H1 (cell line): ENCODE measurements around the gene KNDC1. TPM values are rescaled to one million over a fixed set of nuclear protein-coding genes. Genes with fewer than 3 reads are reported as not detected.
A peak's percentile ranks its signal among the peaks of the same experiment; 100 is the strongest.

Experiments used
- CTCF ChIA-PET: fragments of 300-600 bp; sonication (Branson Sonifier 250); formaldehyde crosslinking; loops from one replicate; lab custom pipeline; 2021; ENCODE audit not compliant: partially characterized antibody; lab: Charles Lee
- POLR2A ChIA-PET: fragments of 300-600 bp; sonication (Branson Sonifier 250); formaldehyde crosslinking; loops from one replicate; lab custom pipeline; 2021; ENCODE audit warnings: inconsistent platforms; ENCODE audit not compliant: partially characterized antibody; lab: Charles Lee
- DNase-seq, 2 experiments: peaks; one replicate each; pipeline versions ENCODE4 v3.0.0 to v3.0.0-alpha.2; 2010 to 2022; ENCODE audit warnings: low spot score in 2 of 2, low read depth in 1 of 2, mixed read lengths in 1 of 2
- FAIRE-seq: peaks from 2 replicates; lab custom pipeline; 2011; peaks lifted over from hg19 to GRCh38; lab: Jason Lieb, UNC
- H2AFZ ChIP-seq: 2 replicates; pipeline ENCODE4 v1.8.1; 2012; ENCODE audit warnings: low read length, inconsistent platforms
- H2AK5ac ChIP-seq: 2 replicates; pipeline ENCODE4 v1.6.1; 2013; ENCODE audit warnings: low read depth, low read length
- H2BK120ac ChIP-seq: replicated peaks from 2 replicates; pipeline ENCODE3; 2013; ENCODE audit warnings: low read depth, low read length, inconsistent platforms
- H2BK12ac ChIP-seq: 2 replicates; pipeline ENCODE4 v1.6.1; 2013; ENCODE audit warnings: low read depth, low read length
- H2BK15ac ChIP-seq: 2 replicates; pipeline ENCODE4 v1.6.1; 2013; ENCODE audit warnings: low read length
- H2BK20ac ChIP-seq: 2 replicates; pipeline ENCODE4 v1.6.1; 2013; ENCODE audit warnings: low read length
- H2BK5ac ChIP-seq: 2 replicates; pipeline ENCODE4 v1.6.1; 2013; ENCODE audit warnings: low read depth, low read length
- H3K14ac ChIP-seq: 2 replicates; pipeline ENCODE4 v1.6.1; 2013; ENCODE audit warnings: inconsistent platforms; ENCODE audit not compliant: insufficient read length
- H3K18ac ChIP-seq: 2 replicates; pipeline ENCODE4 v1.6.1; 2013; ENCODE audit warnings: low read length; ENCODE audit errors: extremely low read depth
- H3K23ac ChIP-seq: 2 replicates; pipeline ENCODE4 v1.6.1; 2013; ENCODE audit warnings: inconsistent platforms; ENCODE audit not compliant: insufficient read length
- H3K23me2 ChIP-seq: 2 replicates; pipeline ENCODE4 v1.6.1; 2013; ENCODE audit warnings: low read depth, low read length
- H3K27ac ChIP-seq: 2 replicates; pipeline ENCODE4 v1.6.1; 2011; ENCODE audit warnings: low read depth, low read length, inconsistent platforms
- H3K27me3 ChIP-seq, 4 experiments: replicated peaks in 1 of 4; 1 replicate in 1 of 4; 2 replicates in 3 of 4; pipeline versions ENCODE4 v1.6.1 to v1.8.1; 2011 to 2013; ENCODE audit warnings: low read length in 3 of 4, mild to moderate bottlenecking in 3 of 4, inconsistent platforms in 2 of 4, mixed read lengths in 2 of 4, moderate library complexity in 1 of 4; ENCODE audit not compliant: control insufficient read depth in 3 of 4, insufficient read depth in 3 of 4; ENCODE audit errors: extremely low read depth in 1 of 4
- H3K36me3 ChIP-seq, 4 experiments: 2 replicates each; pipeline versions ENCODE4 v1.6.1 to v1.8.1; 2011 to 2013; ENCODE audit warnings: mild to moderate bottlenecking in 4 of 4, low read length in 3 of 4, moderate library complexity in 2 of 4, control low read depth in 1 of 4, inconsistent platforms in 1 of 4; ENCODE audit not compliant: insufficient read depth in 4 of 4, control insufficient read depth in 2 of 4
- H3K4ac ChIP-seq: replicated peaks from 2 replicates; pipeline ENCODE3; 2013; ENCODE audit warnings: low read length, low read depth, mixed read lengths, inconsistent platforms; ENCODE audit not compliant: insufficient read length
- H3K4me1 ChIP-seq, 4 experiments: replicated peaks in 1 of 4; 1 replicate in 1 of 4; 2 replicates in 3 of 4; pipeline versions ENCODE4 v1.6.1 to v1.8.1; 2011 to 2013; ENCODE audit warnings: low read length in 3 of 4, inconsistent platforms in 2 of 4, mixed read lengths in 1 of 4; ENCODE audit not compliant: insufficient read depth in 4 of 4, control insufficient read depth in 3 of 4
- H3K4me2 ChIP-seq, 2 experiments: 2 replicates each; pipeline versions ENCODE4 v1.6.1 to v1.8.1; 2011 to 2013; ENCODE audit warnings: low read depth in 2 of 2, low read length in 2 of 2, control low read depth in 1 of 2, inconsistent platforms in 1 of 2, mild to moderate bottlenecking in 1 of 2; ENCODE audit not compliant: insufficient read depth in 1 of 2
- H3K4me3 ChIP-seq, 4 experiments: fragments of 200-600, 300-600 bp in 1 of 4; sonication (generic), shearing (Covaris generic), sonication (Bioruptor Twin) in 1 of 4; 2 replicates each; pipeline versions ENCODE4 v1.5.1 to v1.8.1; 2011 to 2016; ENCODE audit warnings: low read length in 4 of 4, low read depth in 3 of 4, control low read depth in 2 of 4, inconsistent platforms in 2 of 4, mild to moderate bottlenecking in 2 of 4, mixed read lengths in 1 of 4, moderate library complexity in 1 of 4; ENCODE audit not compliant: insufficient read depth in 2 of 4; ENCODE audit errors: extremely low read depth in 1 of 4
- H3K56ac ChIP-seq: replicated peaks from 2 replicates; pipeline ENCODE3; 2013; ENCODE audit warnings: low read depth, mild to moderate bottlenecking, mixed read lengths, low read length, inconsistent platforms; ENCODE audit not compliant: insufficient read length
- H3K79me1 ChIP-seq: 2 replicates; pipeline ENCODE4 v1.6.1; 2013; ENCODE audit warnings: low read depth, low read length, control low read depth
- H3K79me2 ChIP-seq, 2 experiments: 2 replicates each; pipeline versions ENCODE4 v1.6.1 to v1.8.1; 2012 to 2013; ENCODE audit warnings: low read length in 2 of 2, mild to moderate bottlenecking in 2 of 2, inconsistent platforms in 1 of 2; ENCODE audit not compliant: insufficient read depth in 2 of 2, control insufficient read depth in 1 of 2
- H3K9ac ChIP-seq, 4 experiments: replicated peaks in 1 of 4; 1 replicate in 1 of 4; 2 replicates in 3 of 4; pipeline versions ENCODE4 v1.6.1 to v1.8.1; 2011 to 2013; ENCODE audit warnings: low read depth in 3 of 4, low read length in 3 of 4, control low read depth in 2 of 4, mild to moderate bottlenecking in 2 of 4, moderate library complexity in 2 of 4, inconsistent platforms in 1 of 4; ENCODE audit errors: extremely low read depth in 1 of 4
- H3K9me3 ChIP-seq, 2 experiments: 2 replicates each; pipeline versions ENCODE4 v1.6.1 to v1.8.1; 2012 to 2013; ENCODE audit warnings: mild to moderate bottlenecking in 2 of 2, moderate library complexity in 2 of 2, control low read depth in 1 of 2, inconsistent platforms in 1 of 2, low read depth in 1 of 2, low read length in 1 of 2, mixed read lengths in 1 of 2; ENCODE audit not compliant: insufficient read depth in 2 of 2
- H4K20me1 ChIP-seq, 2 experiments: replicated peaks in 1 of 2; 2 replicates each; pipeline versions ENCODE3 to v1.8.1; 2011 to 2013; ENCODE audit warnings: inconsistent platforms in 2 of 2, low read length in 2 of 2, mild to moderate bottlenecking in 1 of 2; ENCODE audit not compliant: insufficient read depth in 2 of 2, control insufficient read depth in 1 of 2
- H4K5ac ChIP-seq: 2 replicates; pipeline ENCODE4 v1.6.1; 2013; ENCODE audit warnings: low read length, low read depth, mixed read lengths, inconsistent platforms; ENCODE audit not compliant: insufficient read length
- H4K8ac ChIP-seq: 2 replicates; pipeline ENCODE4 v1.8.0; 2013; ENCODE audit warnings: mild to moderate bottlenecking, moderate library complexity, low read length, inconsistent platforms; ENCODE audit not compliant: insufficient read depth; ENCODE audit errors: extremely low read depth
- H4K91ac ChIP-seq: replicated peaks from 2 replicates; pipeline ENCODE3; 2013; ENCODE audit warnings: low read length, mixed read lengths, inconsistent platforms; ENCODE audit not compliant: insufficient read length
- YY1 ChIP-seq: IDR thresholded peaks from 2 replicates; pipeline ENCODE4 v1.6.1; 2011; ENCODE audit warnings: low read depth, mild to moderate bottlenecking, low read length
- WGBS, 2 experiments: shearing (Covaris generic) in 1 of 2; methylation state at CpG; one replicate each; pipeline versions ENCODE4 v1.1.6 to v1.1.7; 2013 to 2015; ENCODE audit warnings: low lambda C conversion rate in 2 of 2, mixed read lengths in 2 of 2, inconsistent platforms in 1 of 2, low coverage in 1 of 2, missing lambda C conversion rate in 1 of 2; ENCODE audit not compliant: insufficient replicate concordance in 2 of 2, insufficient coverage in 1 of 2, insufficient read length in 1 of 2; ENCODE audit errors: extremely low coverage in 1 of 2, missing lambda C conversion rate in 1 of 2; 5-methylcytosine and 5-hydroxymethylcytosine counted together
- polyA plus RNA-seq, 7 experiments: library from polyadenylated mRNA; depleted of rRNA in 3 of 7; stranded (reverse) in 5 of 7; unstranded in 2 of 7; fragments of >200 nt in 5 of 7; fragments of 200-250 nt in 2 of 7; gene quantifications; 1 replicate in 5 of 7; 2 replicates in 1 of 7; 4 replicates in 1 of 7; pipeline versions ENCODE4 v1.2.1 to v1.2.3, GENCODE V29; 2011 to 2013; ENCODE audit warnings: missing spikeins in 2 of 7, mixed read lengths in 2 of 7
- total RNA-seq: library from RNA; stranded (reverse); fragmentation: NEBNext Ultra II Directional; extraction: Animal tissue kit (Norgen Biotek cat#: 25700); gene quantifications from 2 replicates; pipeline ENCODE4 v1.2.1, GENCODE V29; 2021

Gene KNDC1
- total and polyA plus RNA-seq, 2 of the 8 experiments (the other 6 are each of a cell fraction or from before 2014, with no cell fraction given): 7.5 to 16.7 TPM

- no peak overlapping the region for H3K56ac ChIP-seq
- POLR2A ChIA-PET: no interaction called here
- H2AK5ac ChIP-seq: no peak overlapping the region
- H4K5ac ChIP-seq: no peak overlapping the region
- FAIRE-seq (no peak), DNase-seq (no peak)
- H3K4me2 ChIP-seq: no peak overlapping the region
- H3K9ac ChIP-seq: no peak overlapping the region
- H3K4me1 ChIP-seq: peaks cover 0 to 2% (median 0%) of the 10 kb centered on the region in 4 experiments; a peak in 1 of 7 replicates
- peak overlapping the region; percentile 84; the same call in 1 of the 2 replicates for H2BK5ac ChIP-seq
- peak overlapping the region; percentile 73 for H4K91ac ChIP-seq
- no peaks in the 10 kb centered on the region; a peak in 1 of 7 replicates for H3K27me3 ChIP-seq
- CTCF ChIA-PET: interaction anchor here (0.6 to 3.8 kb wide), 7 partner anchors 21 to 217 kb away, joined by 3 to 29 read pairs (median 4); no protein-coding TSS in a partner anchor
- H3K4me3 ChIP-seq: no peak overlapping the region
- H4K8ac ChIP-seq: peak overlapping the region; percentile 41
- peak overlapping the region; percentile 64; the same call in 1 of the 2 replicates for H2BK12ac ChIP-seq
- H3K14ac ChIP-seq: no peak overlapping the region
- H2BK20ac ChIP-seq: no peak overlapping the region
- peaks cover 7% of the 10 kb centered on the region; the same call in 1 of the 2 replicates for H3K23me2 ChIP-seq
- no peak overlapping the region for H3K27ac ChIP-seq
- no peak overlapping the region for H3K23ac ChIP-seq
- H3K79me1 ChIP-seq: no peaks in the 10 kb centered on the region
- TF ChIP-seq YY1: no peak
- 0 out of 2 replicates have a peak overlapping the region, but pooled peaks have one; percentile 29 for H2BK15ac ChIP-seq
- peaks cover 0 to 5% of the 10 kb centered on the region in 2 experiments for H4K20me1 ChIP-seq
- H3K36me3 ChIP-seq: peaks cover 0 to 2% (median 0%) of the 10 kb centered on the region in 4 experiments; a peak in 1 of 8 replicates
- no peak overlapping the region for H3K18ac ChIP-seq
- no peaks in the 10 kb centered on the region for H3K79me2 ChIP-seq
- no peak overlapping the region for H2AFZ ChIP-seq
- H2BK120ac ChIP-seq: no peak overlapping the region
- 92% methylated on average over 31 of the region's 33 CpGs; no CpG with 5 or more reads in 1 of the 2 experiments for WGBS, 2 experiments
- H3K9me3 ChIP-seq: peaks cover 6 to 11% of the 10 kb centered on the region in 2 experiments; a peak in 3 of 4 replicates
- no peak overlapping the region for H3K4ac ChIP-seq
These were observed 37.7 kb upstream of the KNDC1 start for GRCh38 chr10:133122171-133122935.
